ENCODE measurements around the gene VAV3. TPM values are rescaled to one million over a fixed set of nuclear protein-coding genes. Genes with fewer than 3 reads are reported as not detected.
A peak's percentile ranks its signal among the peaks of the same experiment; 100 is the strongest.

Gene VAV3
- total RNA-seq, 2 donors from 2014 or later: 1.7 to 4.9 TPM

DNA sequence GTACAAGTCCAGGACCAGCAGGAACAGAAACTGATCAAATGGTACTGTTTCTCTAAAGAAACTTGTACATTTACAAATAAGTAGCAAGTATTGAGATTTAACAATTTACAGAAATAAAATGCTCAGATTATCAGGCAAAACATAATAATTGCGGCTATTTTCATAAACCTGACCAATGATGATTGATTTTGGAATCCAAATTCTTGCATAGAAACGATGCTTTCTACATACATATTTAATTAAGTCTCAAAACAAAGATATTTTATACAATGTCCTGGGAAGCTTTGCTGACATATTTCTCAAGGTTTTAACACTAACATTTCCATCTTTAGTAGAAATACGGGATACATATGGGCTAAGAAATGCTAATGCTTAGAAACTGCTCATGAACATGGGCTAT, 157.1 kb downstream of the VAV3 start:
- H3K4me1 Mint-ChIP-seq: peaks cover 35% of the 10 kb centered on the region
- no peak overlapping the region for H3K4me3 Mint-ChIP-seq
- no peaks in the 10 kb centered on the region for H3K27me3 Mint-ChIP-seq
- H3K9me3 Mint-ChIP-seq: no peaks in the 10 kb centered on the region
- no peak overlapping the region for H3K27ac Mint-ChIP-seq
- no peak for ATAC-seq (replicated peaks)
- H3K36me3 Mint-ChIP-seq (ENCODE audit: low read depth): no peaks in the 10 kb centered on the region

DNA sequence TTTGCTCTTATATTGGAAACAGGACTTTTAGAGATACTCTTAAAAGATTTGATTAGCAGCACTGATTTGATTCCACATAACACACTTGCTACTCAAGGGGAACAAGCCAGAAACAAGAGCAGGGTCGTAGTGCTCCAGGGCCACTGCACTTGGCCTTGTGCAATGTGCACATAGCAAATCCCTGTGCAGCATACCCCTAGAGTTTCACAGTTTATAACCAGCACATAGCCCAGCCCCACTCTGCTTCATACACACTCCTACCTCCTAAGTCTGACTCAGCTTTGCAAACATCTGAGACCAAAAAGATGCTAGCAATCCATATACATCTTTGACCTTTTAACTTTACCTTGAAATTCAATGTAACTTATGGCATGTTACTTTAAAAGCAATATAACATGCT, 157.6 kb downstream of the VAV3 start:
- Mint-ChIP-seq H3K9me3 (no peaks in the 10 kb centered on the region), H3K4me3 (no peak overlapping the region), H3K27ac (peak overlapping the region; percentile 11), H3K27me3 (no peaks in the 10 kb centered on the region), H3K4me1 (peaks cover 35% of the 10 kb centered on the region), H3K36me3 (ENCODE audit: low read depth) (no peaks in the 10 kb centered on the region)
- peak; percentile 42 for ATAC-seq (replicated peaks)

DNA sequence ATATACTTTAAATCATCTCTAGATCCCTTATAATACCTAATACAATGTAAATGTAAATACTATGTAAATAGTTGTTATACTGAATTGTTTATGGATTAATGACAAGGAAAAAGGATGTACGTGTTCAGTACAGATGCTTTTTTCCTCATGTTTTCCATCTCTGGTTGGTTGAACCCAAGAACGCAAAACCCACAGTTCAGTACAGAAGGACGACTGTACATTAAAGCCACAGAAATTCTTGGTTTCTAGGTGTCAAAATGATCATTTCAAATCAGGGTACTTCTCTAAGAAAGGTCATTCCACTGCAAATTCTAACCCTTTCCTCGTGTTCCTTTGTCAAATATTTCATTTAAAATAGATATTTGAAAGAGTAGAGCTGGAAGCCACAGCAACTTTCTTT, 158.1 kb downstream of the VAV3 start:
- ATAC-seq (replicated peaks): peak; percentile 77

DNA sequence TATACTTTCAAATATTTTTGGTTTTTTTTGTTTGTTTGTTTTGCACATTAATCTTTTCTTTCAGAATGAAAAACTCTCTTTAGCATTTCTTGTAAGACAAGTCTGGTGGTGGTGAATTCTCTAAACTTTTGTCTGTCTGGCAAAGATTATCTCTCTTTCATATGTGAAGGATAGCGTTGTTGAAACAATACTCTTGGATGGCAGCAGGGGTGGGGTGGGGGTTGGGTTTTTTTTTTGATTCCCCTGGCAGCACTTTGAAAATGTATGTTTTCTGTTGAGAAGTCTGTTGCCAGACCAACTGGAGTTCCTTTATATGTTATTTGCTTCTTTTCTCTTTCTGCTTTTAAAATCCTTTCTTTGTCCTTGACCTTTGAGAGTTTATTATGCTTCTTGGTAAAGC, 160.2 kb downstream of the VAV3 start:
- no peak for ATAC-seq (replicated peaks)
- Mint-ChIP-seq H3K4me3 (peak overlapping the region; percentile 9), H3K27me3 (no peaks in the 10 kb centered on the region), H3K9me3 (no peaks in the 10 kb centered on the region), H3K4me1 (peaks cover 28% of the 10 kb centered on the region), H3K27ac (peak overlapping the region; percentile 5), H3K36me3 (ENCODE audit: low read depth) (no peaks in the 10 kb centered on the region)

More for the DNA sequence above, 158.1 kb downstream of the VAV3 start:
- no peaks in the 10 kb centered on the region for H3K36me3 Mint-ChIP-seq (ENCODE audit: low read depth)
- H3K27me3 Mint-ChIP-seq: no peaks in the 10 kb centered on the region
- H3K4me3 Mint-ChIP-seq: no peak overlapping the region
- H3K9me3 Mint-ChIP-seq: no peaks in the 10 kb centered on the region
- H3K27ac Mint-ChIP-seq: peak overlapping the region; percentile 11
- H3K4me1 Mint-ChIP-seq: peaks cover 35% of the 10 kb centered on the region

DNA sequence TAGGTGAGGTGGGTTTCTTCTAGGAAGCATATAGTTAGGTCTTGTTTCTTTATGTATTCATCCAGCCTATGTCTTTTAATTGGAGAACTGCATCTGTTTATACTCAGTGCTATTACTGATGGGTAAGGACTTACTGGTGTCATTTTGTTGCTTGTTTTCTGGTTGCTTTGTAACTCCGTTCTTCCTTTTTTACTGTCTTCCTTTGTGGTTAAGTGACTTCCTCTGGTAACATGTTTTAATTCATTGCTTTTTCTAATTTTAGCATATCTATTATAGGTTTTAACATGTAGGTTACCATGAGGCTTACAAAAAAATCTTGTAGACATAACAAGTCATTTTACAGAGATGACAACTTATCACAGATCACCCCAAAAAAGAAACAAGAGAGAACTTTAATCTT, 160.8 kb downstream of the VAV3 start:
- Mint-ChIP-seq H3K27ac (peak overlapping the region; percentile 5), H3K9me3 (no peaks in the 10 kb centered on the region), H3K4me1 (peaks cover 28% of the 10 kb centered on the region), H3K4me3 (peak overlapping the region; percentile 9), H3K36me3 (ENCODE audit: low read depth) (no peaks in the 10 kb centered on the region), H3K27me3 (no peaks in the 10 kb centered on the region)
- ATAC-seq (replicated peaks): peak; percentile 71

DNA sequence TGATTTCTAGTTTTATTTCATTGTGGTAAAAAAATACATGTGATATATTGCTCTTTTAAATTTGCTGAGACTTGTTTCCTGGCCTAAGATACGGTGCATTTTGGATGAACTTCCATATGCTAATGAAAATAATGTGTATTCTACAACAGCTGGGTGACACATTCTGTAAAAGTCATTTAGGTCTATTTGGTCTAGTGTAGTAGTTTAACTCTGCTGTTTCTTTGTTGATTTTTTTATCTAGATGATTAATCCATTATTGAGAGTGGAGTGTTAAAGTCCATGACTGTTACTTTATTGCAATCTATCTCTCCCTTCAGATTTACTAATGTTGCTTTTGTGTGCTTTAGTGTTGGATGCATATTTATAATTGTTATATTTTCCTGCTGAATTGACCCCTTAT, 161.4 kb downstream of the VAV3 start:
- Mint-ChIP-seq H3K4me3 (no peak overlapping the region), H3K9me3 (no peaks in the 10 kb centered on the region), H3K27me3 (no peaks in the 10 kb centered on the region), H3K4me1 (peaks cover 28% of the 10 kb centered on the region), H3K36me3 (ENCODE audit: low read depth) (no peaks in the 10 kb centered on the region), H3K27ac (peak overlapping the region; percentile 5)
- peak; percentile 28 for ATAC-seq (replicated peaks)

DNA sequence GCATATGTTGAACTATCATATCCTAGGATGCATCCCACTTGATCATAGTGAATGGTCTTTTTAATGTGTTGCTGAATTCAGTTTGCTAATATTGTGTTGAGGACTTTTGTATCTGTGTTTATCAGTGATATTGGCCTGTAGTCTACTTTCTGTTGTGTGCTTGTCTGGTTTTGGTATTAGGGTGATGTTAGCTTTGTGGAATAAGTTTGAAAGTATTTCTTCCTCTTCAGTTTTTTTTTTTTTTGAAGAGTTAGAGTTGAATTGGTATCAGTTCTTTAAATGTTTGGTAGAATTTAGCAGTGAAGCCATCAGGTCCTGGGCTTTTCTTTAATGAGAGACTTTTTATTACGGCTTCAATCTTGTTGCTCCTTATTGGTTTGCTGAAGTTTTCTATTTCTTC, 162.3 kb downstream of the VAV3 start:
- H3K9me3 Mint-ChIP-seq: no peaks in the 10 kb centered on the region
- H3K27me3 Mint-ChIP-seq: no peaks in the 10 kb centered on the region
- H3K4me1 Mint-ChIP-seq: peaks cover 28% of the 10 kb centered on the region
- ATAC-seq (replicated peaks): no peak
- H3K4me3 Mint-ChIP-seq: no peak overlapping the region
- H3K36me3 Mint-ChIP-seq (ENCODE audit: low read depth): no peaks in the 10 kb centered on the region
- peak overlapping the region; percentile 5 for H3K27ac Mint-ChIP-seq

DNA sequence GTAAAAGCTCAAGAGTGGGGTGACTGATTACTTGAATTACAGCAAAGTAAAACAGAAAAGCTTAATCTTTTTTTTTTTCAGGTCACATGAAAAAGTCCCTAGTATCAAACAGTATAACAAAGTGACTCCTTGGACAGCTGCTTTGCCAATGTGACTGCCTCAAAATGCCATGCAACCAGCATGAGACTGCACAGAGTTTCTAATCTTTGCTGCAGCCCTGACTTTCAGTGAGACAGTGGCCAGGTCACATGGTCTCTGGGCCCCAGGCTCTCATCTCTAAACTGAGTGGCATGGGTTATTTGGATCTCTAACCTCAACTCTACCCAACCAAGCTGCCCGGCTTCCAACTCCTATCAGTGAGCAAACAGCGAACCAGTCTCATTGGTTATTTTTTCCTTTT, 169.0 kb downstream of the VAV3 start:
- Mint-ChIP-seq H3K4me3 (peak overlapping the region; percentile 34), H3K27me3 (no peaks in the 10 kb centered on the region), H3K36me3 (ENCODE audit: low read depth) (no peaks in the 10 kb centered on the region), H3K4me1 (peaks cover 14% of the 10 kb centered on the region), H3K27ac (peak overlapping the region; percentile 28), H3K9me3 (no peaks in the 10 kb centered on the region)
- ATAC-seq (replicated peaks): peak; percentile 84

DNA sequence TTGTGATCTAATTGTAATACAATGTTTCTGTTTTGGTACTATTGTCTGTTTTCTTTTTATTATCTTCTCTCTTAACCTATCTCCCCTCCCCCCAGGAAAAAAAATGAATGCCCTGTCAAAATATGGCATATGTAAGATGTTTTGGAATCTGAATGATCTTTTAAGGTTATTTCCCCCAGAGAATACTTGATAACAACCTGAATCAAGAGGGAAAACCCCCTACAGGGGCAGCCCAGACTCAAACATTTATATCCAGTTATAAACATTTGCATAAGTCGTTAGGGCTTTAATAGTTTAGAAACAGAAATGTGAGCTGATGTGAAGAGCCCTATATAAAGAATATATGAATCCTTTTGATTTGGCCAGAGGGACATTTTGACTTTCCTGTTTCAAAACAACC, 169.5 kb downstream of the VAV3 start:
- peak overlapping the region; percentile 34 for H3K4me3 Mint-ChIP-seq
- no peaks in the 10 kb centered on the region for H3K27me3 Mint-ChIP-seq
- peak; percentile 62 for ATAC-seq (replicated peaks)
- H3K9me3 Mint-ChIP-seq: no peaks in the 10 kb centered on the region
- H3K36me3 Mint-ChIP-seq (ENCODE audit: low read depth): no peaks in the 10 kb centered on the region
- H3K4me1 Mint-ChIP-seq: peaks cover 14% of the 10 kb centered on the region
- peak overlapping the region; percentile 28 for H3K27ac Mint-ChIP-seq

DNA sequence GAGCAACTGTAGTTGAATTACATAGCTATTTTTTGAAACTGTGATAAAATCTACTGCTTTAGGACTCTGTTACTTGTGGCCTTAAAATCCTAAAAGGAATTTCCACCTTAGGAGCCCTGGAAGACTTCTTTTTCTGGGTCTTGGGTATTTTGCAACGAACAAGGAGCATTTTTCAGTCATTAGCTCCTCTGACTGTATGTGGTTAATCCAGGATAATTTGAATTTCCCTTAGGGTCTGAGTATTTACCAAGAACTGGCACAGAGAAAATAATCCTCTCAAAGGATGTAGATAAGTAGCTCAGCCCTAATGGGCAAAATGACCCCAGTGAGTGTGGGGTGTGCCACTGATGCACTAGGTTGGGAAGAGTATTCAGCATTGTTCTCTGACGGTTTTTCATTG, 170.4 kb downstream of the VAV3 start:
- H3K27ac Mint-ChIP-seq: no peak overlapping the region
- H3K27me3 Mint-ChIP-seq: no peaks in the 10 kb centered on the region
- ATAC-seq (replicated peaks): no peak
- peak overlapping the region; percentile 34 for H3K4me3 Mint-ChIP-seq
- H3K9me3 Mint-ChIP-seq: no peaks in the 10 kb centered on the region
- H3K4me1 Mint-ChIP-seq: peaks cover 19% of the 10 kb centered on the region
- H3K36me3 Mint-ChIP-seq (ENCODE audit: low read depth): no peaks in the 10 kb centered on the region

DNA sequence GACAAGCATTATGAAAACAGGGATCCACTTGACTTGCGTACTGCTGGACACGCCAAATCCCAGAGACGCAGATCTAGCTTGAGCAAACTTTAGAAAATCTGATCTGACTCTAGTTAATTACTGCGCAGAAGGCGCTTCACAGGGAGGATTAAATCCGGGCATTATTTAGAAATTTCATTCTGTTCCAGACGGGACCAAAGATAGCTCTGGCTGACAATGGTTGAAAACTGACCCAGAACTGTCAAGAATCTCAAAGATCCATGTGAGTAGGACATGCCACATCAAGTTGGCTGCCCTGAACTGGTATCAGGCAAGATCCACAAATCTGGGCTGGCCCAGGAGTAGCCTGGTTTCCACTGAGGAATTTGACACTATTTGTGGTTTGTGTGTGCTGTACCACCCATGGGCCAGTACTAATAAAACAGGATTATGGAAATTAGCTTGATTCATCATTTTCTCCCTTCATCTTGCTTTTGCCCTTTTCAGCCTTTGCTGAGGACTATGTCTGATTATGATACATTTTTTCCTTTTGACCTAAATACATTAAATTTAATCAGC, 171.0 kb downstream of the VAV3 start:
- peaks cover 21% of the 10 kb centered on the region for H3K4me1 Mint-ChIP-seq
- ATAC-seq (replicated peaks): no peak

DNA sequence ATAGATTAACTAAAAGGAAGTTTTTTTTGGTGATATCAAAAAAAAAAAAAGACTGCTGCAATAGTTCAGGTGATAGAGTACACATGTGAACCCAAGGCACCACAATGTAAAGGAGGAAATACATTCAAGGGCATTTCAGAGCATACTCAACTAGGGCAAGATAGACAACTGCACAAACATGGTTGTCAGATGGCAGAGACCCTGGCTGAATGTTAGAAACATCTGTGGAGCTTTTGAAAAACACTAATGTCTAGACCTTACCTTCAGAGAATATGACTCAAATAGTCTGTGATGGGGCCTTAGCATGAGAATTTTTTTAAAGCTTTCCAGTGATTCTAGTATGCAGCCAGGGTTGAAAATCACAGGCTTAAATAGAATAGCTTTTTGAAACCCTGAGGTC, 173.6 kb downstream of the VAV3 start:
- ATAC-seq (replicated peaks): no peak
- no peaks in the 10 kb centered on the region for H3K9me3 Mint-ChIP-seq
- no peak overlapping the region for H3K4me3 Mint-ChIP-seq
- no peaks in the 10 kb centered on the region for H3K27me3 Mint-ChIP-seq
- H3K4me1 Mint-ChIP-seq: peaks cover 45% of the 10 kb centered on the region
- no peaks in the 10 kb centered on the region for H3K36me3 Mint-ChIP-seq (ENCODE audit: low read depth)
- H3K27ac Mint-ChIP-seq: no peak overlapping the region

More for the DNA sequence above, 171.0 kb downstream of the VAV3 start:
- peak overlapping the region; percentile 3 for H3K4me3 Mint-ChIP-seq
- H3K27me3 Mint-ChIP-seq: no peaks in the 10 kb centered on the region
- no peak overlapping the region for H3K27ac Mint-ChIP-seq
- H3K9me3 Mint-ChIP-seq: no peaks in the 10 kb centered on the region
- H3K36me3 Mint-ChIP-seq (ENCODE audit: low read depth): no peaks in the 10 kb centered on the region

DNA sequence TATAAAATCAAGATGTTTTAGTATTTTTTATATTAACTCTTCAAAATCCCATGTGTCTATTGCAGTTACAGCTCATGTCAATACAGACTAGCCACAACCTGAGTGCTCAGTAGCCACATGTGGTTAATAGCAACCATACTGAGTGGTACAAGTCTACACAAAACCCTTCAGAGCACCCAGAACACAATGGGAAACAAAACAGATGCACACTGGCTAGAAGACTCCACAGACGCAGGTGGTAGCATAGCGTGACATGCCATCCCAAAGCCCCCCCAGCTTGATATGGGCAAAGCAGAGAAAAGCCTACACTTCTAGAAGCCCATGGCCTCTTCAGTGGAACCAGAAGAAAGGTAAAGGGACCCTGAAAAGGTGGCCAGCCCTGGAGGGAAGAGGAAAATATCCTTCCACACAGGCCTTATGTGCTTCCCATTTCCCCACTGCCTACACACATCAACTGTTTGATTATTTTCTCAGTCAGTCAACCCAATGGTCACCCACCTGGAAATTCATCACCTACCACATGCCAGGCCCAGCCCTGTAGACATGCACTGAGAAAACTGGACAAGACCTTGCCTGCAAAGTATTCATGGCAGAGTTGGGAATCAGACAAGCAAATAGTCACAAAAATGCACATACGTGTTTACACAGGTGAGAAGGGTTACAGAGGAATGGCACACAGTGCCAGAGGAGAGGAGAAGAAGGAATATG, 175.0 kb downstream of the VAV3 start:
- H3K4me1 Mint-ChIP-seq: peaks cover 52% of the 10 kb centered on the region
- no peaks in the 10 kb centered on the region for H3K36me3 Mint-ChIP-seq (ENCODE audit: low read depth)
- no peak overlapping the region for H3K27ac Mint-ChIP-seq
- no peak for ATAC-seq (replicated peaks)
- no peaks in the 10 kb centered on the region for H3K27me3 Mint-ChIP-seq
- H3K4me3 Mint-ChIP-seq: no peak overlapping the region
- H3K9me3 Mint-ChIP-seq: no peaks in the 10 kb centered on the region

DNA sequence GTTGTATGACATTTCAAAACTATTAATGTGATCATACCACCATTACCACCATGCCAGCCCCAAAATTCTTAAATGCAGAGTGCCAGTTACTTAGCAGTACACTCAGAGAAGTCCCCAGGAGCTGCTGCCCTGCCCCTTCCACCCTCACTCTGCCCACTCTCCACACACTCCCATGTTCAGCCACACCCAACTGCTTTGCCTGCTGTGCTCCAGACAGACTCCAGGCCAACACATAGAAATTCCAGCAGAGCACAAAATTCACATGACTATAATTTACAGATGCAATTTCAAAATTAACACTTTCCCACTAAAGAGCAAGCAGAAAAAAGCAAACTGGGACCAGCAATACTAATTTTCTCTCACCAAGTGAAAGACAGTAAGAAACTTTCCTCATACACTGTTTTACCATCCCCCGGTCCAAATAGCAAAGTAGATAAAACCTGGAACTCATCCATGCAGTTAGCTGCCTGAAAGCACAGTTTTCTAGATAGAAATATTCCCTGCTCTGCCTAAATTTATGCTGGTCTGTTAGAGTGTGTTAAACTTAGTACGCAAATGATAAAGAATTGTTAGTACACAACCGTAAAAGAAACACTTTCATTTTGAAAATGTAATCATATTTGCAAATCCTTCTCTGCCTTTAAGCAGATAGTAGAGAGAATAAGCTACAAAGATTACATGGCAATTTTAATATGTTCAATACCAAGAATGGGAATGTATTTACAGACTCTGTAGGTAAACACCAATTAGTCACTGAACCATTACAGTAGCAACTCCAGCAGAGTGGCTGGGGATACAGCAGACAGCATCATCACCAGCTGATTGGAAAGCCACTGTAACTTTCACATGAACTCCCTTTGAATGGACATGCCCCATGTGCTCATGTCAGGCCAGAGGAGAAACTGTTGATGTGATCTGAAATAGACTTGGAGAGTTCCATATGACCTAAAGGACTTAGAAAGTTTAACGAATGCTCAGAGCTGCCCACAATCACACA, 176.5 kb downstream of the VAV3 start:
- Mint-ChIP-seq H3K27me3 (no peaks in the 10 kb centered on the region), H3K4me3 (peak overlapping the region; percentile 68), H3K4me1 (peaks cover 48% of the 10 kb centered on the region), H3K36me3 (ENCODE audit: low read depth) (no peaks in the 10 kb centered on the region), H3K27ac (peak overlapping the region; percentile 61), H3K9me3 (no peaks in the 10 kb centered on the region)
- no peak for ATAC-seq (replicated peaks)
